ENCODE results near the gene QKI.
"Not testable (repeated sequence)": the region's sequence is repeated elsewhere in the genome, so short reads cannot be mapped to it uniquely, and the experiment has no call there.

Gene QKI

DNA sequence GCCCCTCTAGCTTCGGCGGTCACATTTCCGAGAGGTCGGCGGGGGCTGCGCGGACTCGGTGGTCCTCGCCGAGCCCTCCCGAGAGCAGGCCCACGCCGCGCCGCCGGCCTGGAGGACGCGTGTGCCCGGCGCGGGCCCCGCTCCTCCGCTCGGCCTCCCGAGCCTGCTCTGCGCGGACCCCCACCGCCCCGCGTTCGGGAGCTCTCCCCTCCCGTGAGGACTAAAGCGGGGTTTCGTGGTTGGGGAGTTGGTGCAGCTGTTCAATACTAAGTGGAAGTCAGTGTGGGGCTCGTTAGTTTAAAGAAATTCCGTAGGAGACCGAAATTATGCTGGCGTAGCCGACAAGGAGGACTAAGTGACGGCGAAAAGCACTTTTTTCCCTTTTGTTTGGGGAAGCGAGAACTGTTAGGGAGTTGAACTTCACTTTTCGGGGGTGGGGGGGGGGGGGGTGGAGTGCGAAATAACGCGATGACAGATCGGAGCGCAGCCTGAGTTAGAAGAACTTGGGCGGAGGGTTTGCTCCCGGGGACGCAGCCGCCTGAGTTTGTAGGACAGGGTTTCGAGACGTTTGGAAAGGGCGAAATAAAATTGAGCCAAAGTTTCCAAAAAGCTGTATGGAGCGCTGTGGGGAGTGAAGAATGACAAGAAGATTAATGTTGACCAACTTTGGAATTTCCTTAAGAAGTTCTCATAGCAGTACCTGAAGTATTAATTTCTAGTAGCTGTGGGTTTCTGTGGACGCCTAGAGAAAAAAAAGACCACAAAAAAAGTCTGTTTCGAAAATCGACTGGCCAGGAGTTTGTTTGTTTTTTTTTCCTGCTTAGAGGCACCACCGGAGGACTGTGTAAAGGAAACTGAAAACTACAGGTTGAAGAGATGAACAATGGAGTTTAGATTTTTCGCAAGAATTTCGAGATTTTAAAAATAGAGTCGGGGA is 1.4 kb downstream of the QKI start:
- DNase-seq = peak; percentile 50

DNA sequence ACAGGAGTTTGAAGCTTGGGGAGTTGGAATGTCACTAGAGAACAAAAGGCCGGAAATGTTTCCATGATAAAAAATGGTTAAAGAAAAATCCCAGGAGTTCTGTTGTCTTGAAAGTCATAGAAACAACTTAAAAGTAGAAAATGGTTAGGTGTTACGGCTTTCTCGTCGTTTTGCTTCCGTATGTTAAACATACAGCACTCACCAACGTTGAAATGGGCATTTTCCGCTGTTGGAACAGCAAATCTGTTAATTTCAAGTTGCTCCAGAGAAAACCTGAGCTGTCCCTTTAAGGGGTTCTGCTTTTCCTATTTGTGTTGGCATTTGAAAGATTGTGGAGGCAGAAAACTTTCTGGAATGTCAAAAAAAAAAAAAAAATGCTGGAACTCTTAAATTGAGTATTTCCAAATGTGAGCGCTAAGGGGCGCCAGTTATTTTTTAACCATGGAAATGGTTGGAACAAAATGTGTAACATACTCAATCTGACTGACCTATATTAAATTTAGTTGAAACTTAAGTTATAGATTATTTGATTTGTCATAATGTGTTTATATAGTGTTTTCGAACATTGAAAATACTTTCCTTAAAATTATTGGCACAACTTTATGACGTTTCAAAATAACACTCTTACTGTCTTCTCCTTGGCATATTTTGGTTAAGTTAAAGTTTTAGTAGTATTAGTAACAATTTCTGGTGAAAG is 2.2 kb downstream of the QKI start:
- DNase-seq = peak; percentile 55

DNA sequence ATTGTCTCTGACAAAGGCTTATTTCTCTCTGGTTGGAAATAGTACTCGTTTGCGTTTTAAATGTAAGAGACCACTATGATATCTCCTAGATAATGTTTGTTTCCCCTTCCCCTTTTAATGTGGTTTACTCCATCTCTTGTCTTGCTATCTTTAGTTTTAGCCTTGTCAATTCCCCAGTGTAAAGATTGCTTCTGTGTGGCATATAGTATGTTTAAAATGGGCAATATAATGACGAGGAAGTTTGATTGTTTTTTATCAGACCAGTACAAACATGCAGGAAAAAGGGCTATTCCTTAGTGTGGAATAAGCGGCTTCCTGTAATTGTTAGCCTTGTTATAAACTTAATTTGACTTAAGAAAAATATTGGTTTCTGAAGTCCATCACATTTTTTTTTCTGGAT is 3.1 kb downstream of the QKI start:
- DNase-seq = no peak

DNA sequence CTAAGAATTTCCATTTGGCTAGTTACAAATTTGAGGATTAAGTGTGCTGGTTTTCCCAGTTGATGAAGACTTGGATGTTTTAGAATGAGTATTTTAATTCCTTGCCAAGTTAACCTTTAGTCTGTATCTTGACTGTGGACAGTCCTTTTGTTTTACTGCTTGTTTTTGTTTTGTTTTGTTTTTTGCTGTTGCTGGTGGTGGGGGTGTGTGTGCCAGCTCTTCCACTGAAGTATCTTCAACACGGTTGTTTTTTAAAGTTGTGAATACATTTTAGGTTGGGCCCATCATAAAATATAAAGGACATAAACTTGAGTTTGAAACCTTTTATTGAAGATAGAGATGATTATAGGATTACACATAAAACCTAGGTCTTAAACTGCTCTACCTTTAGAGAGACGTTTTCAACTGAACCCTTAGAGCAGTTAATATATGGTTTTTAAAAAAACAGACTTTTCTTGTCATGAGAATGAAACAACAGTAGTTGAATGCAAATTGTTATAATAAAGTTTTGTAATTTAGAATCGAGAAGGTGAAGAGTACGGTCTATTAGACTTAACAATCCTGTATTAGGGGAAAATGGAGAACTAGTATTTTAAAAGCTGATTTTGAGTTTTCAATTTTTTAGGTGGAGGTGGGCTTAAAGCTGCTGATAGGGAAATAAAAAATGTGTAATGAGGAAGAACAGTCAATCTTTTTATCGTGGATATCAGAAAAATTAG is 4.0 kb downstream of the QKI start:
- no peak for DNase-seq

DNA sequence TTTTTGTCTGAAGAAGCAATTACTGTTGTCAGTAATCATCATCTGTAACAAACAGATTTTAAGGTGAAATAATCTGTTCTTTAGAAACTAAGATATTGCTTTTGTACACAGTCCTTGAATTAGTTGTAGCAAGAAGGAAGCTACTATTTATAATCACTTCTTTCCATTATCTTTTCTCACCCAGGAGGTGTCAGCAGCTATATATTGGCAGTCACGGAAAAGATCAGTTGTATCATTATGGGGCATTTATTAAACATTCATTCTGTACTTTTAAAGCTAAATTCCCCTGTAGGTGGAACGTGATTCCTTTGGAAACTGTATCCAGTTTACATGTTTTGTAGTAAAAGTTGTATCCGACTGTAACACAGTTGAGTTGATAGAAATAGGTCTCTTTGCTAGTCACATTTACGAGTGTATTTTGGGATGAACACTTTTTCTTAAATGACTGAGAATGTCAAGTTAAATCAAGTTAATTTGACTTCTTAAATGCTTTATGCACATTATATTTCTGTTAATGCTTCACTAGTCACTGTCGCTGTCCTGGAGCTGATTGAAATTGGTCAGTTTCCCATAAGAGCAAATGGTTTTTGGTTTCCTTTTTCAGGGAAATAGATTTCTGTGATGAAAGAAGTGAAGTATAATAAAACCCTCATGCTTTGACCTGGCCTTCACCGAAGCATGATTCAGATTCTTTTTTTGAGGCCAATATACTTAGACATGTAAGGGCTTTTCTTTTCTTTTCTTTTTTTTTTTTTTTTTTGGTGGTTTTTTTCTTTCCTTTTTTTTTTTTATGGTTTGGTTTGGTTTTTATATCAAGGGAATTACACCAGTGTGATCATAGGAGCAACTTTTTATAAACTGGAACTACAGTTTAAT is 5.1 kb downstream of the QKI start:
- DNase-seq = no peak

DNA sequence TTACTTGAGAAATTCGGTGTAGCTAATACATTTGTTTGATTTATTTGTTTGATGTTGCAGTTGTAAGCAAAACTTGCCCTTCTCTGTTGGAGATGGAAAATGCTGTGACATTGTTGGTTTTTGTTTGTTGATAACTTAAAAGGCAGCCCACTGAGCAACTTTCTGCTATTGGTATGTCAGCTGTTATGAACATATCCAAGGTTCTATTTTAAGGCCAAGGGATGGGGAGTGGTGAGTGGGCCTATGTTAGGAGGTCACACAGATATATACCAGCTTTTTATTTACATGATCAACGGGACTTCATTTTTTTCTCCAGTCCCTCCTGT is 5.7 kb downstream of the QKI start:
- no peak for DNase-seq

DNA sequence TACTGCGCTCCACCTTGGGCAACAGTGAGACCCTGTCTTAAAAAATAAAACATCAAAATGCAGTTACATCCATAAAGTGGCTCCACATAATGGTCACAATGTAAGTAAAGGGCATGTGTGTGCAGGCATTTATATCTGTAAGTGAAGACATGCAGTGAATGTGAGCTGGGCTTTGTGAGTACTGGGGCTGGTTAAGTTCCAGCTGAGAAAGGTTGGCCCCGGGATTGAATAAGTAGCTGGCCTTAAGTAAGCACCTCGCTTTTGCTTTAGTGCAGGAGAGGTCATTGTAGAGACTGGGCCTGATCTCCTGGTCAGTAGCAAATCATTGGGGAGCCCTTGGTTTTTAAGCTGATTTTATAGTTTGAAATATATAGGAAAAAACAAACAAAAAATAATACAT is 8.0 kb downstream of the QKI start:
- DNase-seq = no peak

DNA sequence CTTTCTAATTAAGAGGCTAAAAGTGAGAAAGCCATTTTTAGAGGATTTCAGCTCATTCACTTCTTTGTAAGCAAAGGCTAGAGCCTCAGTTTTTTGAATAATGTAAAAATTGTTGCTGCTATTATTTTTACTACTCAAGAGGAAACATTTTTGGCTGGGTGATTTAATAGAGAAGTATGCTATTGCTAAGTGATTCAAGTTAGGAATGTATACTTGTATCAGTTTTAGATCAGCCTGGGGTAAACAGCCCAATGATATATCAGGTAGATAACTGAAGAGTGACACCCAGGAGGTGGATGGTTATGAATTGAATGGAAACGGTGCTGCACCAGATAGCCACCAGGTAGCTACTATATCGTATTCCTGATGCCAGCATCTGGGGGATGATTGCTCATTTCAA is 9.2 kb downstream of the QKI start:
- no peak for DNase-seq

GRCh38 chr6:163427498-163428254 is 13.2 kb downstream of the QKI start:
- no peak for DNase-seq

GRCh38 chr6:163428373-163428772 is 13.9 kb downstream of the QKI start:
- DNase-seq = no peak

- DNase-seq = no peak
Measured at GRCh38 chr6:163429858-163430448, 15.4 kb downstream of the QKI start.

DNA sequence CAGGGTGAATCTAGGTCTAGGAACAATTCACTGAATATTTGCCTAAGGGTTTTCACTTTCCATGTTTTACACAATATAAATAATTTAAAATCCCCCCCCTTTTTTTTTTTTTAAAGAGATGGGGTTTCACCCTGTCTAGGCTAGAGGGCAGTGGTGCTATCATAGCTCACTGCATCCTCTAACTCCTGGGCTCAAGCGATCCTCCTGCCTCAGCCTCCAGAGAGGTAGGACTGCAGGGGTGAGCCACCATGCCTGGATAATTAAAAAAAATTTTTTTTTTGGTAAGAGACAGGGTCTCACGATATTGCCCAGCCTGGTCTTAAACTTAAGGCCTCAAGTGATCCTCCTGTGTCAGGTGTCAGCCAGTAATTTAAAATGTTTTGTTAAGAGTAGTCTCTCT is 17.8 kb downstream of the QKI start:
- no peak for DNase-seq

GRCh38 chr6:163433486-163433885 is 19.0 kb downstream of the QKI start:
- DNase-seq = not testable (repeated sequence)

- DNase-seq = no peak
Measured at GRCh38 chr6:163435023-163435422, 20.5 kb downstream of the QKI start.

GRCh38 chr6:163436843-163437242 is 22.3 kb downstream of the QKI start:
- DNase-seq = no peak

DNA sequence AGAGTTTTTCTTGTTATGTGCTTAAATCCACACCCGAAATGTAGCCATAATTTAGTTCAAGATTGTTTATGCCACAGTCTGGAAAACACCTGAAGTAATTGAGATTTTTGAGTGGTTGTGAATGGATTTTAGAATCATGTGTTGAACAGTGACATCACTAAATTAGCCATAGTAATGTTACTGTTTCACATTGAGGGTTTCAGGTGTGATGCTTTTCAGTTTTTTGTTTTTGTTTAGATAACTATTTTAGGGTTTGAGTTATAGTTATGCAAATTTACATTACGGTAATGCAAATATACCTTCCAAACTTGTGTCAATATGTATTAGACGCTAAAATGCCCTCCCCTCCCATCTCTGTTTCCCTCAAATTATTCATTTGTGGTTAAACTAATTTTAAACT is 22.9 kb downstream of the QKI start:
- DNase-seq = no peak

- no peak for DNase-seq
Measured at GRCh38 chr6:163438298-163438939, 23.9 kb downstream of the QKI start.

- DNase-seq = no peak
Measured at GRCh38 chr6:163438940-163439335, 24.4 kb downstream of the QKI start.

- DNase-seq = not testable (repeated sequence)
Measured at GRCh38 chr6:163439390-163439789, 24.9 kb downstream of the QKI start.

DNA sequence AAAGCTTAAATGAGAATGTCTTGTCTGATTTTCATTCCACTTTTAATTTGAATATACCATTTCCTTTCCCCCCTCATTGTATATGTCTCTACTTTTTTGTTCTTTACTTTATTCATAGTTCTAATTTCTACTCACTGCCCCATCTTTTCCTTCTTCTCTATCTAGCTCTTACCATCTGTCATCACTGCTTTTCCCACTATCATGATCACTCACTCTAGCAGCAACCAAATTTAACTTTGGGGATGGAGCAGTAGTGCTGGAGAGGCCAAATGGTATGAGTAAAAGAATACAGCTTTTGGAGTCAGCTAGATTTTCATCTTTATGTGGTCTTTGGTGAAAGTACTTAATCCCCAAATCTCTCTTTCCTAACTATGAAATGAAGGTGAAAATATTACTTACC is 25.5 kb downstream of the QKI start:
- DNase-seq = no peak

DNA sequence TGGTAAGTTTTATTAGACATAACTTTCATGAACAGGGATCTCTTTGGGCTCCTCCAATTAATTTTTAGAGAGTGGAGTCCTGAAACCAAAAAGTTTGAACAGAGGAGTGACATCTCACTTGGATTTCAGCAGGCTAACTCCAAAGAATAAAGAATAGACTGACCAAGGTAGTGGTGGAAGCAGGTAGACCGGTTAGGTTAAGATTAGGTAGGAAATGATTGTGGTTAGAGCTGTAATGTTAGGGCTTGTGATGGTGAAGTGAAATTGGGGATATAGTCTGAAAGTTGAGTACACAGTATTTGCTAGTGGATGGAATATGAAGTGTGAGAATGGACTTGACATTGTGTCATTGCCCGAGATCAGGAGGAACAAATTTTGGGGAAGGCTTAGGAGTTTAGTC is 27.8 kb downstream of the QKI start:
- DNase-seq = no peak

Measured in activated CD4-positive, alpha-beta T cell treated with anti-CD3 and anti-CD28 coated beads, Interleukin-2, Interleukin-6, amounts not matched to agents 100 ng/mL and 50 ng/mL, durations not matched to agents 16 hours and 8 hours (primary cell).